GM10266 (cell line): Measurements from ENCODE around the gene ATP4B.

Experiments
- DNase-seq: peaks from one replicate; pipeline ENCODE4 v3.0.0; 2012; ENCODE audit errors: extremely low spot score
- TF ChIP-seq, protein P1 (sequence below): IDR thresholded peaks from 2 replicates; pipeline ENCODE4 v1.5.1; 2012; ENCODE audit warnings: mild to moderate bottlenecking, low read depth; ENCODE audit not compliant: control insufficient read depth, insufficient read depth; ENCODE audit errors: missing control alignments

Gene ATP4B

GRCh38 chr13:113663934-113664333 is 5.9 kb upstream of the ATP4B start:
- no peak for DNase-seq
- TF ChIP-seq, protein P1, sequence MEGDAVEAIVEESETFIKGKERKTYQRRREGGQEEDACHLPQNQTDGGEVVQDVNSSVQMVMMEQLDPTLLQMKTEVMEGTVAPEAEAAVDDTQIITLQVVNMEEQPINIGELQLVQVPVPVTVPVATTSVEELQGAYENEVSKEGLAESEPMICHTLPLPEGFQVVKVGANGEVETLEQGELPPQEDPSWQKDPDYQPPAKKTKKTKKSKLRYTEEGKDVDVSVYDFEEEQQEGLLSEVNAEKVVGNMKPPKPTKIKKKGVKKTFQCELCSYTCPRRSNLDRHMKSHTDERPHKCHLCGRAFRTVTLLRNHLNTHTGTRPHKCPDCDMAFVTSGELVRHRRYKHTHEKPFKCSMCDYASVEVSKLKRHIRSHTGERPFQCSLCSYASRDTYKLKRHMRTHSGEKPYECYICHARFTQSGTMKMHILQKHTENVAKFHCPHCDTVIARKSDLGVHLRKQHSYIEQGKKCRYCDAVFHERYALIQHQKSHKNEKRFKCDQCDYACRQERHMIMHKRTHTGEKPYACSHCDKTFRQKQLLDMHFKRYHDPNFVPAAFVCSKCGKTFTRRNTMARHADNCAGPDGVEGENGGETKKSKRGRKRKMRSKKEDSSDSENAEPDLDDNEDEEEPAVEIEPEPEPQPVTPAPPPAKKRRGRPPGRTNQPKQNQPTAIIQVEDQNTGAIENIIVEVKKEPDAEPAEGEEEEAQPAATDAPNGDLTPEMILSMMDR = no peak

GRCh38 chr13:113661509-113661908 is 3.5 kb upstream of the ATP4B start:
- no peak for DNase-seq
- TF ChIP-seq, protein P1 = no peak

DNA sequence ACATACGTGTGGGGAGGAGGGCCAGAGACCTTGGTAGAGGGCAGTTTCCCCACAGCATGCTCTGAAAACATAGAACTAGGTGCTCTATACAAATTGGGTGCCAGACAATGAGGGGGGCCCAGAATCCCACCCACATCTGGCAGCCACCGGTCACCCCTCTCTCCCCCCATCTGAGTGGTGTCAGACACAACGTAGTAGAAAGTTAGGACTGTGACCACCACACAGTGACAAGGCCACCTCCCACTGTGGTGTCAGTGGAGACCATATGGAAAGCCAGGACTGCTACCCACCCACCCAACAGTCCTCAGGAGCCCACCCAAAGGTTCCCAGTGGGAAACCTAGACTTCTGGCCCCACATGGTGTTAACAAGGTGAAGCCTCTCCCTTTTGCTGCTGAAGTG is 2.1 kb upstream of the ATP4B start:
- no peak for DNase-seq
- TF ChIP-seq, protein P1 = no peak

DNA sequence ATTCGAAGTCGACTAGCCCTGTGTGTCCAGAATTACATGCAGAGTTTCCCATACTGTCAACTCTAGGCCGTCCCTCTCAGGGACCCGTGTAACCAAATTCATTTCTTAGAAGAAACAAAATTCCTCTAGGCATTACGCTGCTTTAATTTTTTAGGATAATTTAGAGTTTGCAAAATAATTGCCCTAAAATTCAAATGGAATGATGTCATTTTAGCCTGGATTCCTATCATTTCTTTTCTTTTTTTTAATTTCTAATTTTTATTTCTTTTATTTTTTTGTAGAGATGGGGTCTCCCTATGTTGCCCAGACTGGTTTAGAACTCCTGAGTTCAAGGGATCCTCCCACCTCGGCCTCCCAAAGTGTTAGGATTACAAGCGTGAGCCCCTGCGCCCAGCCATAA is 1.3 kb upstream of the ATP4B start:
- TF ChIP-seq, protein P1 = no peak
- DNase-seq = no peak

- DNase-seq = no peak
- TF ChIP-seq, protein P1 = no peak
These were observed 838 bp upstream of the ATP4B start for GRCh38 chr13:113658836-113659235.

DNA sequence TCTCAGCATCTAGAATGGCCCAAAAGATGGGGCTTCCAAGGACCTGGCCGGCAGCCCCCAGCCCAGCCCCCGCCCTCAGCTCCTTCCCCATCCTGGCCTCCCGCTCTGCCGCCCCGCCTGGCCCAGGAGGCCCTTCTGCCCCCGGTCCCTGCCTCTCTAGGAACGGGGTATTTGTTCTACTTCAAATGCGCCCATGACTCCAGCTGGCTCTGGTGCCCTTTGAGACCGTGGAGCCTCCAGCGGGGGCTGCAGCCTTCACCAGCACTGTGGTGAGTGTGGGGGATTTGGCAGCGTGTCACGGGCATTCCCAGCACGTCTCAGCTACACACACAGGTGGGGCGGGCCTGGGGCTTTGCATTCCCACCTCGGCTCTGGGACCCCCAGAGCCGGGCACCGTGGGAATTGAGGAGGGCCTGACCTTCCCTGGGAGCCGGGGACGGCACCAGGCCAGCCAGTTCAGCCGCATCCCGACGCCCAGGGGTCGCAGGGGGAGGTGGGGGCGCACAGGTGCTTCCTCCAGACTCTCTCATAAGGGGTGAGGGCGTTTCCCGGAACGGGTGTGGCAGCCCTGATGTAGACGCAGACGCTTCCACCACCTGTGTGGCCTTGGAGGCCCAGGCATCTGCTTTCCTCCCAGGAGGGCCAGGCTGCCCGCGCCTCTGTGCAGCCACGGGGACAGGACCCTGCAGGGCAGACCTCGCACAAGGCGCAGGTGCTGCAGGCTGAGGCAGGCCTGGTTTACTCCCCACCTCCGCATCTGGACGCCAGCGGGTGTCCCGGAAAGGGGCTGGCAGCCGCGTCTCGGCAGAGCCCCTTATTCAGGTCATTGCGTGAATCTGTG is 947 bp downstream of the ATP4B start:
- TF ChIP-seq, protein P1 = no peak
- DNase-seq = no peak

DNA sequence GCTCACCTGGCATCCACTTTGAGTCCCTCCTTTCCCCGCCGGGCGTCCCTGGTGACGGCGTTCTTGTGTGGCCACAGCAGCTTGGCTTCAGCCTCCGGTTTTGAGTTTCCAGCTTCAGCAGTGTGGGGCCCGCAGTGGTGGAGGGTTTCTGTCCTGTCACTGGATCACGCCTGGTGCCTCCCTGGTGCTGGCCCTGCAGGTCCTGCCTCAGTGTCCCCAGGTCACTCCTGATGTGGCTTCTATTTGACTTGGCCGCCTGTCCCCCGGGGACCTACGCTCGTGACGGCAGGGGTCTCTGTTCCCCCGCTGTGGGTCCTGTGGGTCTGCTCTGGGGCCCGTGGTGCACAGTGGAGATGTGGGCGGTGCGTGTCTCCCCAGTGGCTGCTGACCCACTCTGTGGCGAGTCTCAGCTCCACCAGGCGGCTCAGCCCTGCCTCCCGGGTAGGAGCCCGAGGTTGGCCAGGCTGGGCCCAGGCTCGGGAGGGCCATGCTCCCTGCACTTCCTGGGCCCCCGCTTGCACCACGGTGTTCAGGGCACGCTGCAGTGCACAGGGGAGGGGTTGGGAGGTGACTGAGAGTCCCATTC is 1.9 kb downstream of the ATP4B start:
- DNase-seq = no peak
- TF ChIP-seq, protein P1 = no peak
